ENCODE results near the gene GPR158.

Gene GPR158

GRCh38 chr10:25582961-25583360, 408.2 kb downstream of the GPR158 start:
- DNase-seq (ENCODE audit: low read depth) = no peak

GRCh38 chr10:25600651-25601050, 425.9 kb downstream of the GPR158 start:
- no peak for DNase-seq (ENCODE audit: low read depth)

GRCh38 chr10:25604591-25604990, 429.8 kb downstream of the GPR158 start:
- DNase-seq (ENCODE audit: low read depth) = no peak

- DNase-seq (ENCODE audit: low read depth) = no peak
Measured at GRCh38 chr10:25614652-25615051, 439.9 kb downstream of the GPR158 start.

GRCh38 chr10:25615926-25616325, 441.1 kb downstream of the GPR158 start:
- DNase-seq (ENCODE audit: low read depth) = no peak

- DNase-seq (ENCODE audit: low read depth) = no peak
Measured at GRCh38 chr10:25616903-25617592, 442.2 kb downstream of the GPR158 start.

- no peak for DNase-seq (ENCODE audit: low read depth)
Measured at GRCh38 chr10:25627606-25628005, 452.8 kb downstream of the GPR158 start.

GRCh38 chr10:25629333-25629732, 454.5 kb downstream of the GPR158 start:
- no peak for DNase-seq (ENCODE audit: low read depth)

DNA sequence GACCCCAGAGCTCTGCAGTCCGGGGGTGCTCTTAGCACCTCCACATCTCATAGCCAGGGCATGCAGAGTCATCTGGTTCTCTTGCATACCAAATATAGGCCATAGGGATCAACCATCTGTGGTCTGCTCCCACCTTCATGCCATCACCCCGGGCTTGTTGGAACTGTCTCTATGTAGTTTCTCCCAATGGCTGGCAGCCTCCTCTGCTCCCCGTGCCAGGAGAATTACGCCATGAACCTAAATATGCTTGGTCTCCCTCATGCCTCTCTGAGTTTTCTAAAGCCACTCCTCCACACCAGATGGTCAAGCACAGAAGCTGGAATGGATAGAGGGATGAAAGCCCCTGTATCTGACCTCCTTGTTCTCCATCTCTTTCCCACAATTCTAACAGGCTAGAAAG, 456.7 kb downstream of the GPR158 start:
- no peak for DNase-seq (ENCODE audit: low read depth)

DNA sequence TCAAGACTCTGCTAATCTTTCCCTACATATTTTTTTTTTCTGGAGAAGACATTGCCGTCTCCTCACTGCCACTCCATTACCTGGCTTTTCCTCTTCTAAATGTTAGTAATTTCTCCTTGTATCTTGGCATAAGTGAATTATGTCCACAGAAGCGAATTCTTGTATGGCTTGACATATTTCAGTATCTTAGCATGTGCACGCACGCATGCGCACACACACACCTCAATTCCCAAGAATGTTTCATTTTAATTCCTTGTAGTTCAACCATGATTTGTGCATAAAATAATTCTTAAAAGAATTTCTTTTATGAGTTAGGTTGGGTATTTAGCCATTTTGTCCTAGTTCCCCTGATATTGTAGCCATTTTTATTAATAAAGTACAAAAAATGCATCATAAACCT, 458.0 kb downstream of the GPR158 start:
- no peak for DNase-seq (ENCODE audit: low read depth)

GRCh38 chr10:25633542-25633941, 458.7 kb downstream of the GPR158 start:
- no peak for DNase-seq (ENCODE audit: low read depth)

GRCh38 chr10:25639646-25640045, 464.8 kb downstream of the GPR158 start:
- no peak for DNase-seq (ENCODE audit: low read depth)

GRCh38 chr10:25641595-25641994, 466.8 kb downstream of the GPR158 start:
- no peak for DNase-seq (ENCODE audit: low read depth)

DNA sequence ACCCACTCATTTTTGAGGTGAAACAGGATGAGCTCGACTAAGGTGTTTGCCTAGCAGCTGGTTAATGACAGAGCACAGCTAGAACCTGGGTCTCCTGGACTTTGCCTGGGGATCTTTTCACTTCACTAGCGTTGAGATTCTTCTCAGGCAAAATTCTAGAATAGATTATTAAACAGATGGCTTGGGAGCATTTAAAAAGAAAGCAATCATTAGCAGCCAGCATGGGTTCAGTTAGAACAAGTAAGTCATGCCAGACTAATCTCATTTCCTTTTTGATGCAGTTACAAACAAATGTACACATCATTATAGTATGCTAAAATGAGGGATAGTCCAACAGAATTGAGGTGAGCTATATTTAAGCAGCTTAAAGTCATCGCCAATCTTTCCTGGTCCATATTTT, 467.9 kb downstream of the GPR158 start:
- DNase-seq (ENCODE audit: low read depth) = no peak

DNA sequence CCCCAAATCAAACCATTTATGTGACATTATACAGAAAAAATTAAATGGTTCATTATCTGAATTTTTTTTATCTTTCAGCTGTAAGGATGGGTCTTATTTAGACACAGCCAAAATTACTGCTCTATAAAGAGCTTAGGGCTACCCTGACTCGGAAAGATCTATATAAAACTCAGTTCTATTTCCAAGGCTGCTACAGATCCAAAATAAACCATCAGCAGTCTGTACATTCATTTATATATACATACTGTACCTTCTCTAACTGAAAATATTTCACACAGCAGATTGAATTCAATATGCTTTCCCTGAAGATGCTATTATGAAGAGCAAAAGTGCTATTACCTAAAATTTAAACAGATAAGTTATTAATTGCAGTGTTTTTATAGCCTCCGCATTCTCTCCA, 471.6 kb downstream of the GPR158 start:
- DNase-seq (ENCODE audit: low read depth) = no peak

DNA sequence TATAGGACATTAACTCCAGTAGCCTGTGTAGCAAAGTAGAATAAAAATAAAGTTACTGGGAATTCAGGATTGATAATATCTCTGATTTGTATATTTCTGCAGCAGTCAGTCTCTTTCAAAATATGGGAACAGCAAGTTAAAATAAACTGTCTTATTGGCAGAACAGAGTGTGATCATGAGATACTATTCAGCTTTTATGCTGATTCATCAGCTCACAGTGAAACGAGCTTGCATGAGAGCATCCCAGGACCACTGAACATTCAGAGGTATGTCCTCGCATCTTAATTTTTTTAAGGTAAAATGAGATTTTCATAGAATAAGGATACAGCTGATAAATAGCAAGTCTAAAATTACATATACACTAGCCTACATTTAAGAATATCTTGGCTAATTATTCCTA, 476.7 kb downstream of the GPR158 start:
- DNase-seq (ENCODE audit: low read depth) = no peak

Measured in T-helper 22 cell (primary cell).